Right ventricle myocardium inferior (tissue), 1 donor: ENCODE data around the gene ORAI3. TPM values are rescaled to one million over a fixed set of nuclear protein-coding genes. Genes with fewer than 3 reads are reported as not detected.
A peak's percentile ranks its signal among the peaks of the same experiment; 100 is the strongest.

Experiments used
- ATAC-seq: fragments of 200-7000 bp; cut with Tn5 transposase; one replicate; pipeline ENCODE4 v1.9.1; 2020; ENCODE audit warnings: mild to moderate bottlenecking, moderate library complexity
- DNase-seq: peaks from one replicate; pipeline ENCODE4 v3.0.0; 2021; ENCODE audit errors: missing footprints
- intact Hi-C: fragments of 100-400 bp; cut with DNase I; formaldehyde crosslinking; loops from one replicate; pipeline ENCODE4 v1.11.0; 2022
- long read RNA-seq: library from polyadenylated mRNA; unstranded; transcript quantifications from one replicate; pipeline ENCODE4 v2.0.0, GENCODE V29; 2021
- total RNA-seq: library from RNA; stranded (reverse); fragmentation: NEBNext Ultra II Directional; extraction: Animal tissue kit (Norgen Biotek cat#: 25700); gene quantifications from one replicate; pipeline ENCODE4 v1.2.1, GENCODE V29; 2021
- donor health status: DM: no; HTN: yes; CAD: no; lungs with severe emphysema.

The ORAI3 gene
- total RNA-seq: 11.4 TPM
- long read RNA-seq, transcript ORAI3-201 (2 exons, 2,206 nt): major isoform, 23 of 25 reads
- long read RNA-seq, partial matches to known transcripts: 0 of 25 reads
- long read RNA-seq, other reads (novel, unspliced or antisense): 2 of 25 reads

DNA sequence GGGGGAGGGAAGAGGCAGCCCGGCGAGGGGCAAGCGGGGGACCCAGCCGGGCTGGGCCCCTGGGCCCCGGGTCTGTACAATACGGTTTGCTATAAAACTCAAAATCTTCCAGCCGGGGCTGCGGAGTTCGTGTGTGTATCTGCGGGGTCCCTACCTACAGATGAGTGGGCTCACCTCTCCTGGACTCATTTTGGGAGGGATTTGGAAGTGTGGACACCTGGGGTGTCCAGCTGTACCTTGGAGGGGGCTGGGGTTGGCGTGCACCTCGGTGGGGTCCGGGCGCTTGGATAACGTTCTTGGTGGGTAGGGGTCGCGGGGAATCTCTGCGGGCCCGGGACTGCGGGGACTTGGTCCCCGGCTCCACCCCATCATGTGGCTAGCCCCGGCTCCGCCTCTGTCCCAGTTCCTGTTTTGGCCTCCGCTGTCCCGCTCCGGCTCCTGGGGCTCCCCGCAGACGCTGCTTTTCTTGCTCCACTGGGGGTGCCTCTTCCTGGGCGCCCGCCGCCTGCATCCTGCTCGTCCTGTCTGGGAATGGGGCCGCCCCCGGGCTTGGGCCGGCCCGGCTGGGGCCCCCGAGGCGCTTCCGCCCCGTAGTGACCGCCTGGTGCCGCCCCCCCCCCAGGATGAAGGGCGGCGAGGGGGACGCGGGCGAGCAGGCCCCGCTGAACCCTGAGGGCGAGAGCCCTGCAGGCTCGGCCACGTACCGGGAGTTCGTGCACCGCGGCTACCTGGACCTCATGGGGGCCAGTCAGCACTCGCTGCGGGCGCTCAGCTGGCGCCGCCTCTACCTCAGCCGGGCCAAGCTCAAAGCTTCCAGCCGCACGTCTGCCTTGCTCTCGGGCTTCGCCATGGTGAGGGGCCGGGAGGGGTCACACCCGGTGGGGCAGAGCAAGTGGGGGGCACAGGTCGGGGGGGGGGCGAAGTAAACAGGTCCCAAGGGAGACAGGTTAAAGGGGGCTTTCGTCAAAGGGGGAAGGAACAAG is at the start of gene ORAI3:
TSS of gene ORAI3 (plus strand) at position 402 of the 983 bp plus-strand sequence. CDS start at position 624, 222 bp downstream.
- ATAC-seq (peak; percentile 76), DNase-seq (peak; percentile 92)
- intact Hi-C loops: loop anchor here (2.0 kb wide), 1 partner anchor 26 kb away; the partner anchor contains the start of gene FBXL19

DNA sequence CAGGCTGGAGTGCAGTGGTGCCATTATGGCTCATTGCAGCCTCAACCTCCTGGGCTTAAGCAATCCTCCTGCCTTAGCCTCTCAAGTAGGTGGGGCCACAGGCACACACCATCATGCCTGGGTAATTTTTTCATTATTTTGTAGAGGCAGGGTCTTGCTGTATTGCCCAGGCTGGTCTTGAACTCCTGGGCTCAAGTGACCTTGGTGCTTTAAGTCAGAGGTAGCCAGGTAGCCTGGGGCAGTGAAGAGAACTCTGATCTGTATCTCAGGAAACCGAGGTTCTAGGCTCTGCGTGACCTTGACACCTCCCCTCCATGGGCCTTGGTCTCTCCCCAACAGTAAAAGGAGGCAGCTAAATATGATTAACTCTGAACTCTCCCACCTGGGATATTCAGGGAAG is 49.1 kb upstream of the ORAI3 start:
- DNase-seq (no peak), ATAC-seq (no peak)
- intact Hi-C loops: loop anchor here (10.0 kb wide), 1 partner anchor 1095 kb away; the partner anchor contains the start of gene MAZ

DNA sequence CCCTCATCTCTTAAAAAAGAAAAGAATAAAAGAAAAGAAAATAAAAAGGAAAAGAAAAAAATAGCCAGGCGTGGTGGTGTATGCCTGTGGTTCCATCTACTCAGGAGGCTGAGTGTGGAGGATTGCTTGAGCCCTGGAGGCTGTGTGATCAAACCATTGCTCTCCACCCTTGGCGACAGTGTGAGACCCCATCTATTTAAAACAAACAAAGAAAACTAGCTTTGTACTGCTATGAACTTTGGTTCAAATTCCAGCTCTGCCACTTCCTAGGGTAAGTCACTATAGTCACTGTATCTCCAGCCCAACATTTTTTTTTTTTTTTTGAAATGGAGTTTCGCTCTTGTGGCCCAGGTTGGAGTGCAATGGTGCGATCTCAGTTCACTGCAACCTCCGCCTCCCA is 48.3 kb upstream of the ORAI3 start:
- no peak for DNase-seq
- no peak for ATAC-seq
- intact Hi-C loops: no loop called here

DNA sequence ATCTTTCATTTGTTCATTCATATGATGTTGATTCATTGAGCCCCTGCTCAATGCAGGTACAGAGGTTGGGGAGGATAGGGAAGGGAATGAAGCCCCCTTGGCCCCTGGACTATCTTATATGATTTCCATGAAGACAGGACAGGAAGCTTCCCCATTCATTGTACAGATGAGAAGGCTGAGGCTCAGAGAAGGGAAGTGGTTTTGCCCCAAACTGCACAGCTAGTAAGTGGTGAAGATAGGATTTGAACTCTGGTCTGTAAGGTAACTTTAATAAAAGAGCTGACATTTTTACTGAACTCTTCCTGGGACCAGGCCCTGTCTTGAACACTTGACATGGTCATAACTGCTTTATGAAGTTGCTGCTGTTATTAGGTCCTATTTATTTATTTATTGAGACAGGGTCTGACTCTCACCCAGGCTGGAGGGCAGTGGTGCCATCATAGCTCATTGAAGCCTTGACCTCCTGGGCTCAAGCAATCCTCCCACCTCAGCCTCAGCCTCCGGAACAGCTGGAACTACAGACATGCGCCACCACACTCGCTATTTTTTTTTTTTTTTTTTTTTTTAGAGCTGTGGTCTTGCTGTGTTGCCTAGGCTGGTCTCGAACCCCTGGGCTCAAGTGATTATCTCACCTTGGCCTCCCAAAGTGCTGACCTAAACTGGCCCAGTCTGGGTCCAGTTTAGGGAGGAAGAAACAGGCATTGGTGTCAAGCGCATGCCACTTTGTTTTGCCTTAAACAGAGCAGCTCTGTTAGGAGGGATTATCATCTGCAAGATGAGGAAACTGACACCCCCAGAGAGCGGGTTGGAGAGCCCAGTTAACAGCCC is 47.5 kb upstream of the ORAI3 start:
- ATAC-seq: no peak
- intact Hi-C loops: no loop called here
- no peak for DNase-seq

DNA sequence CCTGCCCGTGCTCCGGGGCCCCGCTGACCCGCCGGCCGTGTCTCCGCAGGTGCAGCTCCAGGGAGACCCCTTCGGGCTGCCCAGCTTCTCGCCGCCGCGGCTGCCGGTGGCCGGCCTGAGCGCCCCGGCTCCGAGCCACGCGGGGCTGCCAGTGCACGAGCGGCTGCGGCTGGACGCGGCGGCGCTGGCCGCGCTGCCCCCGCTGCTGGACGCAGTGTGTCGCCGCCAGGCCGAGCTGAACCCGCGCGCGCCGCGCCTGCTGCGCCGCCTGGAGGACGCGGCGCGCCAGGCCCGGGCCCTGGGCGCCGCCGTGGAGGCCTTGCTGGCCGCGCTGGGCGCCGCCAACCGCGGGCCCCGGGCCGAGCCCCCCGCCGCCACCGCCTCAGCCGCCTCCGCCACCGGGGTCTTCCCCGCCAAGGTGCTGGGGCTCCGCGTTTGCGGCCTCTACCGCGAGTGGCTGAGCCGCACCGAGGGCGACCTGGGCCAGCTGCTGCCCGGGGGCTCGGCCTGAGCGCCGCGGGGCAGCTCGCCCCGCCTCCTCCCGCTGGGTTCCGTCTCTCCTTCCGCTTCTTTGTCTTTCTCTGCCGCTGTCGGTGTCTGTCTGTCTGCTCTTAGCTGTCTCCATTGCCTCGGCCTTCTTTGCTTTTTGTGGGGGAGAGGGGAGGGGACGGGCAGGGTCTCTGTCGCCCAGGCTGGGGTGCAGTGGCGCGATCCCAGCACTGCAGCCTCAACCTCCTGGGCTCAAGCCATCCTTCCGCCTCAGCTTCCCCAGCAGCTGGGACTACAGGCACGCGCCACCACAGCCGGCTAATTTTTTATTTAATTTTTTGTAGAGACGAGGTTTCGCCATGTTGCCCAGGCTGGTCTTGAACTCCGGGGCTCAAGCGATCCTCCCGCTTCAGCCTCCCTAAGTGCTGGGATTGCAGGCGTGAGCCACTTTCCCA is 46.6 kb upstream of the ORAI3 start:
- DNase-seq (peak; percentile 89), ATAC-seq (peak; percentile 90)
- intact Hi-C loops: no loop called here

DNA sequence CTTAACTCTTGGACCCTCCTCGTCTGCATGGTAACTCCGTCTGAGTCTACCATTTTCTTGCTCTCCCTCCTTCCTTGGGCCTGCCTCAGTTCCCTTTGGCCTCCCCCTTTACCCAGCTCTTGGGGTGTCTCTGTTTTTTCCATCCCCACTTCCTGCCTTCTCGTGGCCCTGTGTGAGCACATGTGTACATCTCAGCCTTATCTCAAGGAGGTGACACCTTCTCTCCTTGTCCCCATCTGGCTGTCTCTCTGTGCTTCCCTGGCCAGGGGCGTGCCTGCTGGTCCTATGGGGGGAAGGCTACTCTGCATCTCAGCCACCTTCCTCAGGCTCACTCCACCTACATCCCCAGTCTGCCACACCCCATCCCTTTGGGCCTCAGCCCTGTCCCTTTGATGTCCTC is 45.9 kb upstream of the ORAI3 start:
- DNase-seq: no peak
- intact Hi-C loops: loop anchor here (1.0 kb wide), 1 partner anchor 59 kb away; no protein-coding TSS in a partner anchor
- no peak for ATAC-seq

DNA sequence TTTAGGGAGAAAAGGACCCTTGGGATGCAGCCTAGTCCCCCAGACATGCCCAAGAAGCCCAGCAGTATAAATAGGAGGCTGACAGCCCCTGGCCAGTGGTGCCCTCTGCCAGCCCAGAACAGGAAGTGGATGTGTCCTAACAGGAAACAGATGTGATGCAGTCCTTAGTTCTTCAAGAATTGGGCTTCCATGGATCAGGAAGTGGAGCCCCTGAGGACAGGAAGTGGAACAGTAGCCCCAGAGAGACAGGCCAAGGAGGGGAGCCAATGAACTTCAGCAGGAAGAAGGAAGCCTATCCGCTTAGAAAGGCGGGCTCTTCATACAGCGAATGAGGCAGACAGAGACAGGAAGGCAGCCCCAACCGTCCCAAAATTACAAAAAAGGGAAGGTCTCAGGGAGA is 45.3 kb upstream of the ORAI3 start:
- ATAC-seq: peak; percentile 40
- intact Hi-C loops: loop anchor here (1.0 kb wide), 1 partner anchor 59 kb away; no protein-coding TSS in a partner anchor

DNA sequence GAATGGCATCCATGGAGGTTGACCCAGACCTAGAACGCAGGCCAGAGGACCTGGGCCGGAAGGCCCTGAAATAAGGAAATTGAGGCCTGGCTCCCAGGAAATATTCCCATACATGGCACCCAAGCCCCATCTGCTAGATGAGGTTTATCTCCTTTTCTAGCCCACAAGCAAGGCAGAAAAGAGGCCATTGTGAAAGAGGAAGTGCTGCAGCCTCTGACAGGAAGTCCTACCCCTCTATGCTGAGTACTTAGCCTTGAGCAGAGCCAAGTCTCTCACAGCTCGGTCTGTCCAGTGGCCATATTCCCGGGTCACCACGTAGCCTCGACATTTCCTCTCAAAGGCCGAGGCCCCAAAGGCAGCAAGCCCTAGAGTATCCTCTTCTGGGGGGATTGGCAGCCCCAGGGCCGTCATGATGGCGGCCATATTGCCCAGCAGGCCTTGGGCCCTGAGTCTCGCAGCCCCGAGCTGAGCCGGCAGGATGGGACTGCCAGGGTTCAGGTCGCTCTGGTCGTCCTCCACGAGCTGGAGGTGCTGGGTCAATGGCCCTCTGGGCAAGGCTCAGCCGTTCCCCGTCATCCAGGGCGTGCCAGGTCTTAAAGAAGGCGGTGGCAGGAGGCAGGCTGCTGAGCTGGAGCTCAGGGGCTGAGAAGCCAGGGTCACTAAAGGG is 44.6 kb upstream of the ORAI3 start:
- intact Hi-C loops: no loop called here
- ATAC-seq: no peak
- no peak for DNase-seq

More for the DNA sequence above, 45.3 kb upstream of the ORAI3 start:
- no peak for DNase-seq

DNA sequence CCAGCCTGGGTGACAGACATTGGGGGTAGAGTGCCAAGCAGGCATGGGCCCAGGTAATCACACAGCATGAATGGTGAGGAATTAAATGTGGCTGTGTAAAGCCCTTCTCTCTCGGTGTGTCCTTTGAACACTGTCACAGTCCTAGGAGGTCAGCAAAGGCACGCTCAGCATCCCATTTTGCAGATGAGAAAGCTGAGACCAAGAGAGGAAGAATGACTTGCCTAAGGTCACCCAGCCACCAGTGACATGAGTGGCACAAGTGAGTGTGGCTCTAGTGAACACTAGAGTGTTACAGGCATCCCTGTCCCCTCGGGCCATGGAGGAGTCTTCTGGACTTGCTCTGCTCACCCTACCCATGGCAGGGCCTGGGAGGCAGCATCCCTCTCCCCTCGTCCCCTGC is 41.8 kb upstream of the ORAI3 start:
- DNase-seq (no peak), ATAC-seq (no peak)
- intact Hi-C loops: no loop called here

DNA sequence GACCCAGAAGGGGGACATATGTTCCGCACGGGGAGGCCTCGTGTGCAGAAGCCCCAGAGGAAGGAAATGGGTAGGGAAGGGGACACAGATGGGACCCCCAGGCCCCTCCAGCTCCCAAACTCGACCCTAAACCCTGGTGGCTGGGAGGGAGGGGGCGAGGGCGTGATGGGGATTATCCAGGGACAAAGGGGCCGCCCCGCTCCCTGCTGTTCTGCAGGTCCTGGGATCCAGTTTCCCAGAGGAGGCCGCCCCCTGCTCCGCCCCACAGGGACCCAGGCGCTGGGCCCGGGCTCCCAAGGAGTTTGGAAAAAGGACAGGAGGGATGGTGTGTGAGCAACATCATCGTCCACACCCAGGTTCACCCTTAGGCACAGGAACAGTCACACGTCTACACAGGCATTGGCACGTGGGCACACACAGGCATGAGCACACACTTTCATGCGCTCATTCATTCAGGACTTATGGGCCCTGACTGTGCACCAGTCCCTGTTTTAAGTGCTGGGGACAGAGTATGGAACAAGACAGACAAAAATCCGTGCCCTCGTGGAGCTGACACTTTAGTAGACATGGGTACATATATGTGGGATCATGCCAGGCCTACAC is 38.3 kb upstream of the ORAI3 start:
- intact Hi-C loops: no loop called here
- ATAC-seq (no peak), DNase-seq (no peak)

DNA sequence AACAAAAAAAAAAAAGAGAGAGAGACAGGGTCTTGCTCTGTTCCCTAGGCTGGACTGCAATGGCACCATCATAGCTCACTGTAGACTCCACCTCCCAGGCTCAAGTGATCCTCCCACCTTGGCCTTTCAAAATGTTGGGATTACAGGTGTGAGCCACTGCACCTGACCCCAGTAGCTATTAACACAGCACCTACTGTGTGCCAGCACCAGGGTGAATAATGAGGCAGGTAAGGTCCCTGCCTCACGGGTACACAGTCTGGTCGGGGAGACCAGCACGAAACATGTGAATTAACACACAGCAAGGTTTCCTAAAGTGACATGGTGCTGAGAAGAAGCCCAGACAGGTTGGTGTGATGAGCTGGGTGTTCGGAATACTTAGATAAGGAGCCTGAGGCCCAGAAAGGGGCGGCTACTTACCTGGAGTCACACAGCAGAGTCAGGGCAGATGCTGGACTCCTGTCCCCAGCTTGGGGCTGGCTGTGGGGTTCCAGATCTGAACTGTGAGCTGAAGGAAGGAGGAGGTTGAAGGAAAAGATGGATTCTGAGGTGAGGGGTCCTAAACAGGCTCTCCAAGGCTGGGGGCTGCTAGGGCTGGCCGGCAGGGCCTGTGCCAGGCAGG is 36.0 kb upstream of the ORAI3 start:
- ATAC-seq (no peak), DNase-seq (no peak)
- intact Hi-C loops: no loop called here

DNA sequence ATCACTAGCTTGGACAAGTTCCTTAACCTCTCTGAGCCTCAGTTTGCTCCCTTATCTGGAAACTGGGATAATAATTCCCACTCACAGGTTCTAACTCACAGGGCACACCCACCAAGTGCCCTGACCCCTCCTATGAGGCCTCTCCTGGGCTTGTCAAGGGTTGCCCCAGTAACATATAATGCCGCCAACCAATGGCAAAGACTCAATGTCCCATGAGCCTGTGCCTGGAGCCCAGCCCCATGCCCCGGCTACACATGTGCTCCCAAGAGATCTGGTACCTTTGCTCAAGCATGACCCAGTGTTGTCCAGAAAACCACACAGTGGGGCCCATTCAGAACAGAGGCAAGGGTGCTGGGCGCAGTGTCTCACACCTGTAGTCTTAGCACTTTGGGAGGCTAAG is 34.0 kb upstream of the ORAI3 start:
- DNase-seq: no peak
- intact Hi-C loops: no loop called here
- ATAC-seq: no peak

DNA sequence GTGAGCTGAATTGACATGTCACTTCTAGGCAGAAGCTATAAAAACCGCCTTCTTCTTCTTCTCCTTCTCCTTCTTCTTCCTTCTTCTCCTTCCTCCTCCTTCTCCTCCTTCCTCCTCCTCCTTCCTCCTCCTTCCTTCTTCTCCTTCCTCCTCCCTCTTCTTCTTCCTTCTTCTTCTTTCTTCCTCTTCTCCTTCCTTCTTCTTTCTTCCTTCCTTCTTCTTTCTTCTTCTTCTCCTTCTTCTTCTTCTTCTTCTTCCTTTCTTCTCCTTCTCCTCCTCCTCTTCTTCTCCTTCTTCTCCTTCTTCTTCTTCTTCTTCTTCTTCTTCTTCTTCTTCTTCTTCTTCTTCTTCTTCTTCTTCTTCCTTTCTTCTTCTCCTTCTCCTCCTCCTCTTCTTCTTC is 30.3 kb upstream of the ORAI3 start:
- intact Hi-C loops: no loop called here
- ATAC-seq: no peak

DNA sequence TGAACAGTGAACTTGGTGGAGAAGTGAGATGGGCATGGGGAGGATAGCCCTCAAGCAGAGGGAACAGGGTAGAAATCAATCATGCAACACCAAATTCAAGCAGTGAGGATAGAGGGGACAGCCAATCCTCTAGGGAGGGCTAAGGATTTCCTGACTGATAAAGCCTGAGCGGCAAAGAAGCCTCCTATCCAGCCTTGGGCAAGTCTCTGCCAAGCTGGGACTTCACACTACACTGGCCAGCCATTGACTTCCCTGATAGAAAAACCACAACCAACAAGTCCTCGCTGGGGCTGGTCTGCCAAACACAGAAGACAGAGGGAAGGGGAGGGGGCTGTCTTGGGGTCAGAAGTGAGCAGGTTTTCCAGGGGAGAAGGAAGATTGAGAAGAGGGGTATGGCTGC is 28.0 kb upstream of the ORAI3 start:
- ATAC-seq (no peak), DNase-seq (no peak)
- intact Hi-C loops: loop anchor here (1.0 to 10.0 kb wide), 2 partner anchors 77 to 476 kb away; partner anchors contain the start of gene SEPHS2

More for the DNA sequence above, 30.3 kb upstream of the ORAI3 start:
- DNase-seq: no peak

DNA sequence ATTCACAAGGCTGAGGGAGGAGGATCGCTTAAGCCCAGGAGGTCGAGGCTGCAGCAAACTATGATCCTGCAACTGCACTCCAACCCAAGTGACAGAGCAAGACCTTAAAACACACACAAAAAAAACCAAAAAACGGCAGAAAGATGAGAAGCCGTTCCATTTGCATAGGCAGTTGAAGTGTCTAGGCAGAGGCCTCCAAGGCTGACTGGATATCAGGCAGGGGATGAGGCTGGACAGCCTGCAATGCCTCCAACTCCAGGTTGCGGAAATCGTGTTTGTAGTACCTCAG is 27.5 kb upstream of the ORAI3 start:
- intact Hi-C loops: loop anchor here (1.0 to 10.0 kb wide), 2 partner anchors 77 to 477 kb away; partner anchors contain the start of gene SEPHS2
- DNase-seq: no peak
- no peak for ATAC-seq

DNA sequence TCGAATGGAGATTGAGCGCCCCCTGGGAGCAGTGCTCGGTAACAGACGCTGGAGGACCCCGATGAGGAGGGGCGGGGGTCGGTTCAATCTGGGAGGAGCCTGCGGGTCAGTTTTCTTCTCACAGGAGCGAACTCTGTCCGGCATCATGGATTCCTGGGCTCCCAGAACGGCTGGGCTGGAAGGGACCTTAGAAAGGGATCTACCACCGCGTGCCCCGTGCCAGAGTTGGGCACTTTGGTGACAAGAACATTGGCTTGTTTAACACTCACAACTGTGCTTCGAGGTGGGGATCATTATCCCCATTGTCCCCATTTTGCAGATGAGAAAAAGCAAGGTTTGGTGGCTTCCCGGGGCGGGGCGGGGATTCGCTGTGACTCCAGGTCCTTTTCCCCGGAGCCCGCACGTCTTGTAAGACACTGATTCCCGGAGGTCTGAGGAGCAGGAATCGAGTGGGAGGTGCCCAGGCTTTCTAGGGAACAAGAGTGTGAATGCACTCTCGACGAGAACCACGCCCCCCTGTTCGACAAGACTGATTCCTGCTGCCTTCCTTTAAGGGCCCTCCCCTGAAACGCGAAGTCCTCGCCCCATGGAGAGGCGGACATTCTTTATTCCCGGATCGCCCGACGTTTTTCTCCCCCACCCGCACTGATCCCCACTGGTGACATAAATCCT is 27.0 kb upstream of the ORAI3 start:
- ATAC-seq: peak; percentile 14
- peak; percentile 92 for DNase-seq
- intact Hi-C loops: loop anchor here (1.0 to 10.0 kb wide), 5 partner anchors 25 to 477 kb away; partner anchors contain the start of genes CTF1, ORAI3 and SEPHS2
